Measurements from ENCODE around the gene RAB31. TPM values are rescaled to one million over a fixed set of nuclear protein-coding genes. Genes with fewer than 3 reads are reported as not detected.

The RAB31 gene
- polyA plus RNA-seq, 1 of the 3 experiments (the other 2 are of a cell fraction) = 23.0 TPM

GRCh38 chr18:9690418-9691188 is 17.5 kb upstream of the RAB31 start:
- H4K20me1 ChIP-seq (ENCODE audit: insufficient read depth) = no peaks in the 10 kb centered on the region
- no peaks in the 10 kb centered on the region for H3K27me3 ChIP-seq (ENCODE audit: insufficient read depth)
- ChIA-PET CTCF (interaction anchor here (0.9 to 1.2 kb wide), 3 partner anchors 22 to 75 kb away, joined by 3 to 4 read pairs (median 3); no protein-coding TSS in a partner anchor), POLR2A (no interaction called here)
- H3K36me3 ChIP-seq (replicated peaks in 1 of 2; ENCODE audit: control insufficient read depth in 1 of 2, insufficient read depth in 2 of 2, low read length in 1 of 2) = no peaks in the 10 kb centered on the region
- no peak overlapping the region for H3K4me2 ChIP-seq
- H3K4me1 ChIP-seq (ENCODE audit: control insufficient read depth in 1 of 2, insufficient read depth in 2 of 2, low read depth in 1 of 2, low read length in 1 of 2) = peaks cover 0 to 6% of the 10 kb centered on the region in 2 experiments; a peak in 2 of 4 replicates
- peak; percentile 80; the same call in 1 of the 2 replicates for TF ChIP-seq RCOR1 (IDR thresholded peaks at IDR 0.05; ENCODE audit: low read length)
- TF ChIP-seq TCF12 (IDR thresholded peaks at IDR 0.05) = peak; percentile 78
- TF ChIP-seq NRF1 (IDR thresholded peaks at IDR 0.05; ENCODE audit: low read depth, low read length) = no peak
- peak; percentile 53 for TF ChIP-seq CHD2 (IDR thresholded peaks at IDR 0.05; ENCODE audit: low read length, partially characterized antibody)
- TF ChIP-seq FOXJ3 (CRISPR knock-in tag; IDR thresholded peaks at IDR 0.05) = no peak
- H3K27ac ChIP-seq (ENCODE audit: low read depth in 2 of 2, low read length in 1 of 2) = peak overlapping the region in 1 of 2 experiments; percentile 2; a peak in 1 of 4 replicates
- no peaks in the 10 kb centered on the region for H3K9me3 ChIP-seq
- DNase-seq = no peak
- WGBS (ENCODE audit: low lambda C conversion rate) = 100% methylated on average over 3 of the region's 3 CpGs
- no peak overlapping the region for H3K9ac ChIP-seq
- no peak overlapping the region for H2AFZ ChIP-seq (ENCODE audit: low read depth)
- no peaks in the 10 kb centered on the region for H3K9me2 ChIP-seq
- H3F3A ChIP-seq (replicated peaks; ENCODE audit: insufficient read depth) = no peaks in the 10 kb centered on the region
- H3K79me2 ChIP-seq (ENCODE audit: insufficient read depth) = no peaks in the 10 kb centered on the region
- H3K4me3 ChIP-seq (ENCODE audit: low read depth in 2 of 2, low read length in 1 of 2) = no peak overlapping the region

GRCh38 chr18:9691235-9691634 is 16.9 kb upstream of the RAB31 start:
- no peak overlapping the region for H3K4me2 ChIP-seq
- no peaks in the 10 kb centered on the region for H3K79me2 ChIP-seq (ENCODE audit: insufficient read depth)
- H3F3A ChIP-seq (replicated peaks; ENCODE audit: insufficient read depth) = no peaks in the 10 kb centered on the region
- no peak overlapping the region for H3K4me3 ChIP-seq (ENCODE audit: low read depth in 2 of 2, low read length in 1 of 2)
- no peak for TF ChIP-seq TCF12 (IDR thresholded peaks at IDR 0.05)
- WGBS (ENCODE audit: low lambda C conversion rate) = 34% methylated on average over 1 of the region's 1 CpG
- H3K36me3 ChIP-seq (replicated peaks in 1 of 2; ENCODE audit: control insufficient read depth in 1 of 2, insufficient read depth in 2 of 2, low read length in 1 of 2) = no peaks in the 10 kb centered on the region
- H3K27ac ChIP-seq (ENCODE audit: low read depth in 2 of 2, low read length in 1 of 2) = peak overlapping the region in 1 of 2 experiments; percentile 2; a peak in 1 of 4 replicates
- no peaks in the 10 kb centered on the region for H3K27me3 ChIP-seq (ENCODE audit: insufficient read depth)
- H3K9me2 ChIP-seq = no peaks in the 10 kb centered on the region
- H2AFZ ChIP-seq (ENCODE audit: low read depth) = no peak overlapping the region
- H3K4me1 ChIP-seq (ENCODE audit: control insufficient read depth in 1 of 2, insufficient read depth in 2 of 2, low read depth in 1 of 2, low read length in 1 of 2) = peaks cover 0 to 6% of the 10 kb centered on the region in 2 experiments; a peak in 2 of 4 replicates
- ChIA-PET CTCF (interaction anchor here (0.7 to 1.2 kb wide), 4 partner anchors 11 to 75 kb away, joined by 3 to 4 read pairs (median 3); no protein-coding TSS in a partner anchor), POLR2A (no interaction called here)
- DNase-seq = no peak
- H3K9ac ChIP-seq = no peak overlapping the region
- no peaks in the 10 kb centered on the region for H3K9me3 ChIP-seq
- H4K20me1 ChIP-seq (ENCODE audit: insufficient read depth) = no peaks in the 10 kb centered on the region

- no peaks in the 10 kb centered on the region for H3K9me2 ChIP-seq
- H3K27me3 ChIP-seq (ENCODE audit: insufficient read depth) = no peaks in the 10 kb centered on the region
- no peaks in the 10 kb centered on the region for H3K9me3 ChIP-seq
- no peaks in the 10 kb centered on the region for H3K36me3 ChIP-seq (replicated peaks in 1 of 2; ENCODE audit: control insufficient read depth in 1 of 2, insufficient read depth in 2 of 2, low read length in 1 of 2)
- DNase-seq = no peak
- POLR2A ChIA-PET = no interaction called here
- no peak overlapping the region for H2AFZ ChIP-seq (ENCODE audit: low read depth)
- H3K4me1 ChIP-seq (ENCODE audit: control insufficient read depth in 1 of 2, insufficient read depth in 2 of 2, low read depth in 1 of 2, low read length in 1 of 2) = peaks cover 0 to 6% of the 10 kb centered on the region in 2 experiments; a peak in 2 of 4 replicates
- no peaks in the 10 kb centered on the region for H3F3A ChIP-seq (replicated peaks; ENCODE audit: insufficient read depth)
- H3K4me3 ChIP-seq (ENCODE audit: low read depth in 2 of 2, low read length in 1 of 2) = no peak overlapping the region
- H3K27ac ChIP-seq (ENCODE audit: low read depth in 2 of 2, low read length in 1 of 2) = no peak overlapping the region
- CTCF ChIA-PET = no interaction called here
- 79% methylated on average over 2 of the region's 5 CpGs for WGBS (ENCODE audit: low lambda C conversion rate)
- no peak overlapping the region for H3K4me2 ChIP-seq
- no peaks in the 10 kb centered on the region for H4K20me1 ChIP-seq (ENCODE audit: insufficient read depth)
- no peak overlapping the region for H3K9ac ChIP-seq
- H3K79me2 ChIP-seq (ENCODE audit: insufficient read depth) = no peaks in the 10 kb centered on the region
- no peak for TF ChIP-seq ZBTB33 (IDR thresholded peaks at IDR 0.05; ENCODE audit: borderline replicate concordance, low read depth)
- no peak for TF ChIP-seq EP300 (IDR thresholded peaks at IDR 0.05; ENCODE audit: borderline replicate concordance in 1 of 2, low read depth in 1 of 2, low read length in 1 of 2)
- TF ChIP-seq SMC3 (IDR thresholded peaks at IDR 0.05; ENCODE audit: low read depth, low read length) = no peak
- TF ChIP-seq CHD2 (IDR thresholded peaks at IDR 0.05; ENCODE audit: low read length, partially characterized antibody) = no peak
- no peak for TF ChIP-seq CTCF (IDR thresholded peaks at IDR 0.05)
- TF ChIP-seq MAX (IDR thresholded peaks at IDR 0.05; ENCODE audit: low read depth) = no peak
- TF ChIP-seq TEAD4 (IDR thresholded peaks at IDR 0.05; ENCODE audit: borderline replicate concordance, insufficient read depth) = no peak
- no peak for TF ChIP-seq ELF1 (IDR thresholded peaks at IDR 0.05)
- no peak for TF ChIP-seq RXRA (IDR thresholded peaks at IDR 0.05; ENCODE audit: borderline replicate concordance, low read depth)
- TF ChIP-seq EZH2phosphoT487 (IDR thresholded peaks at IDR 0.05; ENCODE audit: borderline replicate concordance, low read depth) = no peak
- no peak for TF ChIP-seq FOSL2 (IDR thresholded peaks at IDR 0.05; ENCODE audit: borderline replicate concordance, low read depth)
- TF ChIP-seq YY1 (IDR thresholded peaks at IDR 0.05; ENCODE audit: low read depth) = no peak
These were observed 13.9 kb upstream of the RAB31 start for GRCh38 chr18:9694174-9694573.

Measured in SK-N-SH (cell line).